ENCODE measurements around the gene MOB3C.
"Not testable (repeated sequence)": the region's sequence is repeated elsewhere in the genome, so short reads cannot be mapped to it uniquely, and the experiment has no call there.

MOB3C gene

DNA sequence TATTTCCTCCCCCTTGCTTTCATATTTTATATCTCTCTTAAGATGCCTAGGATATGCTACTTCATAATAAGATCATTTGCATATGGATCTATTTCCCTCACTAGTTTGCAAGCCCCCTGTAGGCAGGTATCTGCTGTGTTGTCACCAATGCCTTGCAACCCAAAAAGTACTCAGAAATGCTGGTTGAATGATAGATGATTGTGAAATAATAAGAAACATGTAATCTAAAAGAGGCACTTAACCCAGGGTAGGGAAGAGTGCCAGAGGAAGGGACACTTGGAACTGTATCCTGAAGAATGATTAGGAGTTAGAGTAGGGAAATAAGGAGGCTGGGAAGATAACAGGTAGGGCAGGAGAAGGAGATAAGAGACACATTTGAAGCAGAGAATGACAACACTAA, 39.2 kb upstream of the MOB3C start:
- H3K4me3 ChIP-seq (ENCODE audit: low read depth, low read length) = no peak overlapping the region
- in situ Hi-C loops (cut with HindIII; ENCODE audit: low sequenced_read_pairs) = no loop called here
- DNase-seq (ENCODE audit: low read depth) = no peak
- no peak for TF ChIP-seq CTCF (IDR thresholded peaks at IDR 0.05; ENCODE audit: low read depth, low read length, missing control alignments)

GRCh38 chr1:46654698-46655097, 38.1 kb upstream of the MOB3C start:
- DNase-seq (ENCODE audit: low read depth); in situ Hi-C loops (cut with HindIII; ENCODE audit: low sequenced_read_pairs); H3K4me3 ChIP-seq (ENCODE audit: low read depth, low read length): not testable (repeated sequence)

DNA sequence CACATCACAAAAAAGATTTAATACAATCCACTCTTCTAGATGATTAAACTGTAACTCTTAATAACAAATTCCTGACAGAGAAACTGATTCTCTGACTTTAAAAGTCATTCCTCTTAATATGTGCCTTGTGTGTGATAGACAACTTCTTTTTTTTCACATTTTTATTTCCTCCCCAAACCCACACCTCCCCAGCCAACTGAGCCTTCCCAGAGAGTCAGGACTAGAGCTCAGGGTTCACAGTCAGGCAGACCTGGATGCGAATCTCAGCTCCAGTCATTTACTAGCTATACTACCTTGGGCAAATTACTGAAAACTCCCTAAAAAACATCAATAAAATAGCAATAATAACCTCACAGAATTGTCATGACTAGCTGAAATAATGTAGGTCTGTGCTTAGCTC, 37.4 kb upstream of the MOB3C start:
- no peak for TF ChIP-seq CTCF (IDR thresholded peaks at IDR 0.05; ENCODE audit: low read depth, low read length, missing control alignments)
- H3K4me3 ChIP-seq (ENCODE audit: low read depth, low read length) = no peak overlapping the region
- no peak for DNase-seq (ENCODE audit: low read depth)
- in situ Hi-C loops (cut with HindIII; ENCODE audit: low sequenced_read_pairs) = no loop called here

DNA sequence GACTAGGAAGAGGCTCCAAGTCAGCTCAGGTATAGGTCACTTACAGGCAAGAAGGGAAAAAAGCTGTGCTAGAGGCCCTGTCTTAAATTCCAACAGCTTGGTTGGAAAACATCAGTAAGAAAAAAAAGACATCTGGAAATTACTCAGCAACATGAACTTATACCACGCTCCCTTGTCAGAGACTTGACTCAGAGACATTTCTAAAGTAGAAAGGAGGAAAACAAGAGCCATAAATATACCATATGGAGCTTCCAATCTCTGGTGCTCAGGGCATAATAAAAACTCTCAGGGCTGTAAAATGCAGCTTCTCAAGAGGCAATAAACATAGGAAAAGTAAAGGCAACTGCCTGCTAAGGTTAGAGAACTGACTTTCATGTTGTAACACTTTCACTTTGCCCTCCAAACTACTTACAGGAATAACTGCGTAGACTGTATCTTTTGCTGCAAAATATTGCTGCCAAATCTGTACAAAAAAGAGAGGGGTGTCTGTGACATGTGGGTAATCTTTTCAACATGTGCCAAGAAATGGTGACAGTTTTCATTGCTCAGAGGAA, 36.9 kb upstream of the MOB3C start:
- in situ Hi-C loops (cut with HindIII; ENCODE audit: low sequenced_read_pairs) = no loop called here
- H3K4me3 ChIP-seq (ENCODE audit: low read depth, low read length) = no peak overlapping the region
- TF ChIP-seq CTCF (IDR thresholded peaks at IDR 0.05; ENCODE audit: low read depth, low read length, missing control alignments) = no peak
- no peak for DNase-seq (ENCODE audit: low read depth)

DNA sequence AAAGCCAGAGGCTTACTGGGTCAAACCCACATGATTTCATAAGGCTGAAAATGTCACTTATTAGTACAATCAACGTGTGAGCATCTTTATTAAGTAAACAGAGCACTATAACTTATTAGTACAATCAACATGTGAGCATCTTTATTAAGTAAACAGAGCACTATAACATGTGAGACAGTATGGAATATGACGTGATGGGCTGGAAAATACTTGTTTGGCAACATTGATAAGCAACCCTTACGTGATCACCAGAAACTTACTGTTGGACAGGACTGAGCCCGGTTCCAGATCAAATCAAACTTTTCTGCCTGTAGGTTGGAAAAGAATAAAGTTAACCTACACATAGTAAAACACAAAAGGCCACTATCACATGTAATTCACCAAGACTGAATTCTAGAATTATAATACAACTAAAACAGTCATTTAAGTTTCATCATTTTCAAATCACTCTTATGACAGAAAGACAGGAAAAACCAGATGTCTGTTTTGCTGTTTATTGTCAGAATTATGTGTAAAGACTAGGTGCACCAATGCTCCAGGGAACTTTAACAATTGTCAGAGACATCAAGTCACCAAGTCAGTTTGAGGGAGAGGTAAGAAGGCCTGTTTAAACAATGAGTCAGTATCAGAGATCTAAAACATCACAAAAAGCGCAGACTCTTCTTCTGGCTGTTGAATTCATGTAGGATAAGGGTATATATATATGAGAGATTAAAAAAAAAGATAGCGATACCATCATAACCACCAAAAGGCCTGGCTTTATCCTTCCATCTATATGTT, 35.9 kb upstream of the MOB3C start:
- H3K4me3 ChIP-seq (ENCODE audit: low read depth, low read length) = no peak overlapping the region
- no peak for TF ChIP-seq CTCF (IDR thresholded peaks at IDR 0.05; ENCODE audit: low read depth, low read length, missing control alignments)
- in situ Hi-C loops (cut with HindIII; ENCODE audit: low sequenced_read_pairs) = no loop called here
- no peak for DNase-seq (ENCODE audit: low read depth)

DNA sequence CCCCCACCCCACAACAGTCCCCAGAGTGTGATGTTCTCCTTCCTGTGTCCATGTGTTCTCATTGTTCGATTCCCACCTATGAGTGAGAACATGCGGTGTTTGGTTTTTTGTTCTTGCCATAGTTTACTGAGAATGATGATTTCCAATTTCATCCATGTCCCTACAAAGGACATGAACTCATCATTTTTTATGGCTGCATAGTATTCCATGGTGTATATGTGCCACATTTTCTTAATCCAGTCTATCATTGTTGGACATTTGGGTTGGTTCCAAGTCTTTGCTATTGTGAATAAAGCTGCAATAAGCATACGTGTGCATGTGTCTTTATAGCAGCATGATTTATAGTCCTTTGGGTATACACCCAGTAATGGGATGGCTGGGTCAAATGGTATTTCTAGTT, 34.5 kb upstream of the MOB3C start:
- in situ Hi-C loops (cut with HindIII; ENCODE audit: low sequenced_read_pairs); H3K4me3 ChIP-seq (ENCODE audit: low read depth, low read length); DNase-seq (ENCODE audit: low read depth): not testable (repeated sequence)

- in situ Hi-C loops (cut with HindIII; ENCODE audit: low sequenced_read_pairs) = no loop called here
- H3K4me3 ChIP-seq (ENCODE audit: low read depth, low read length) = no peak overlapping the region
- TF ChIP-seq CTCF (IDR thresholded peaks at IDR 0.05; ENCODE audit: low read depth, low read length, missing control alignments) = no peak
- no peak for DNase-seq (ENCODE audit: low read depth)
Observed at GRCh38 chr1:46650491-46650890, 33.9 kb upstream of the MOB3C start.
